Immature natural killer cell (primary cell): ENCODE results near the gene PDE4D. TPM values are rescaled to one million over a fixed set of nuclear protein-coding genes. Genes with fewer than 3 reads are reported as not detected.

Experiments
- DNase-seq, 3 donors: peaks; one replicate each; pipeline ENCODE4 v3.0.0; 2022; ENCODE audit warnings: mixed read lengths in 1 of 3
- H3K27ac Mint-ChIP-seq, 6 donors: one replicate each; pipeline ENCODE4 v1.8.0; 2020; ENCODE audit warnings: mixed read lengths in 6 of 6, mild to moderate bottlenecking in 5 of 6, inconsistent platforms in 4 of 6, moderate library complexity in 3 of 6
- H3K27me3 Mint-ChIP-seq, 3 donors: one replicate each; pipeline ENCODE4 v1.8.0; 2020 to 2021; ENCODE audit warnings: low read depth in 3 of 3, mild to moderate bottlenecking in 3 of 3, mixed read lengths in 3 of 3, moderate library complexity in 3 of 3, inconsistent platforms in 1 of 3
- H3K36me3 Mint-ChIP-seq, 3 donors: one replicate each; pipeline ENCODE4 v1.8.0; 2020; ENCODE audit warnings: mixed read lengths in 3 of 3, inconsistent platforms in 2 of 3, mild to moderate bottlenecking in 2 of 3
- H3K4me1 Mint-ChIP-seq, 2 donors: one replicate each; pipeline ENCODE4 v1.8.0; 2020; ENCODE audit warnings: inconsistent platforms in 2 of 2, mild to moderate bottlenecking in 2 of 2, mixed read lengths in 2 of 2, moderate library complexity in 1 of 2
- H3K4me3 Mint-ChIP-seq, 5 donors: one replicate each; pipeline ENCODE4 v1.8.0; 2020; ENCODE audit warnings: mild to moderate bottlenecking in 5 of 5, mixed read lengths in 5 of 5, inconsistent platforms in 3 of 5, moderate library complexity in 3 of 5
- H3K9me3 Mint-ChIP-seq, 6 donors: one replicate each; pipeline ENCODE4 v1.8.0; 2020; ENCODE audit warnings: mild to moderate bottlenecking in 6 of 6, mixed read lengths in 6 of 6, inconsistent platforms in 4 of 6, moderate library complexity in 3 of 6
- polyA plus RNA-seq, 3 donors: library from polyadenylated mRNA; unstranded; fragments of 300-500 nt; fragmentation: Illumina TruSeq; gene quantifications; one replicate each; pipeline ENCODE4 v1.2.3, GENCODE V29; 2021

The PDE4D gene
- polyA plus RNA-seq, 3 donors from 2014 or later = 10.7 to 15.4 (median 12.6) TPM

DNA sequence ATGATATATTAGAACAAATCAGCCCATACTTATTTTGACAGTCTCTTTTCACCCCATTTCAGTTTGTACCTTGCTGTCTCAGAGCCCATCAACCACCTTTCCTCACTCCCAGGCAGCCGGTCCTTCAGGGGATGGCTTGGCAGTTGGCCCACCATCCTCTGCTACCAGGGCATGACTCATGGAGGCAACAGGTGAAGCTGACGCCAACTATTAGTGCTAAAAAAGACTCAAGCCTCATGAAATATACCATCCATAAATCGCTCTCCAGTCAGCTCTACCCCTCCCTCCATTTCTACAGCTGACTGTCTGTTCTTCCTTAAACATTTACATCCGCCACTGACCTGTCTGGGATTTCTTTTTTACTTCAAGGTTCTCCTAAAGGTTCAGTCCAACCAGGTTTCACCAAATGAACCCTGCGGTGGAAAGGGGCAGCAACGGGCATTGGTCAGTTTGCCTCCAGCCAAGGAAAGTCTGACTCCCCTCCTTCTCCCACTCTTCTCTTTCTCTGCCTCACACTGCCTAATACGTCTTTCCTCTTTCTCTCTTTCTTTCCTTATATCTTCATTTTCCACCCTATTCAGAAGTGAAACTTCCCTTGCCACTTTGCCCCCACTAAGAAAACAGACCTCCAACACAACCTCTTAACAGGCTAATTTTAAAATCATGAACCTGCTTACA lies 871.5 kb downstream of the PDE4D start:
- peaks cover 61 to 74% of the 10 kb centered on the region in 2 donors for H3K4me1 Mint-ChIP-seq
- H3K9me3 Mint-ChIP-seq = no peaks in the 10 kb centered on the region
- peaks cover 0 to 26% (median 5%) of the 10 kb centered on the region in 3 donors for H3K36me3 Mint-ChIP-seq
- no peak for DNase-seq
- H3K27ac Mint-ChIP-seq = peak overlapping the region in 4 of 6 donors; percentile 5 to 80 (median 35)
- H3K4me3 Mint-ChIP-seq = no peak overlapping the region
- peaks cover 0 to 6% (median 5%) of the 10 kb centered on the region in 3 donors for H3K27me3 Mint-ChIP-seq

DNA sequence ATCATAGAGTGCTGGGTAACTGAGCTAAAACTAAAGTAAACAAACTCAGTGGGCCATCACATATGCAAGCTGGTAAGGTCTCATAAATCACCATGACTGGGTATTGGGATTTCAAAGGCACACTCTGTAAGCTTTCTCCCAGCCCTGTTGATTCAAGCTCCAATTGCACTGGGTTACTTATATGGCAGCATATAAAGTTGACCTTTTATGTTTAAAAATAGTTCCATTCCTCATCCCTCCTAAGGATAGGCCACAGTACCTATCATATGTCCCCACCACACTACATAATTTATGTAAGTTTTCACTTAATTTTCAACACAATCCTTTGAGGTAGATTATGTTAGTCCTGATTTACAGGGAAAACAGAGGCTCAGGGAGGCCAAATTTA lies 872.2 kb downstream of the PDE4D start:
- DNase-seq = no peak
- peaks cover 62 to 74% of the 10 kb centered on the region in 2 donors for H3K4me1 Mint-ChIP-seq
- no peak overlapping the region for H3K27ac Mint-ChIP-seq
- H3K4me3 Mint-ChIP-seq = no peak overlapping the region
- peaks cover 0 to 33% (median 11%) of the 10 kb centered on the region in 3 donors for H3K36me3 Mint-ChIP-seq
- peaks cover 0 to 6% (median 5%) of the 10 kb centered on the region in 3 donors for H3K27me3 Mint-ChIP-seq
- H3K9me3 Mint-ChIP-seq = no peaks in the 10 kb centered on the region

- no peak for DNase-seq
- peaks cover 0 to 6% (median 5%) of the 10 kb centered on the region in 3 donors for H3K27me3 Mint-ChIP-seq
- H3K4me3 Mint-ChIP-seq = no peak overlapping the region
- peaks cover 0 to 3% (median 0%) of the 10 kb centered on the region in 6 donors for H3K9me3 Mint-ChIP-seq
- peaks cover 60 to 71% of the 10 kb centered on the region in 2 donors for H3K4me1 Mint-ChIP-seq
- H3K27ac Mint-ChIP-seq = peak overlapping the region in 3 of 6 donors; percentile 36 to 46 (median 46)
- peaks cover 0 to 37% (median 11%) of the 10 kb centered on the region in 3 donors for H3K36me3 Mint-ChIP-seq
Observed at GRCh38 chr5:59020611-59021285, 872.8 kb downstream of the PDE4D start.

DNA sequence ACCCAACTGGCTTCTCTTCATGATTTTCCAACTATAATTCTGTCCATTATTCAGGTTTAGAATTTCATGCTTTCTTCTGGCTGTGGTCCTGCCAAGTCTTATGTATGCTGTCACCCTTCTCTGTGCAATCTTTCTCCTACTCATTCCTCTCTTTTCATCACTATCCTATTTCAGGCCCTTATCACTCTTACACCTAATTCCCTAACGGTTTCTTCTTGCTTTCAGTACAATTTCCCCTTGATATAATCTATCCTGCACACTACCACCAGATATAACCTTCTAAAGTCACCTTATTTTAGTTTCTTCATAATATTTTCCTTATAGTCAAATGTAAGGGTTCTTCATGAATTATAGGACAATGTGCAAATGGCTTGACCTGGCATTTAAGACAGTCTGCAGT lies 874.4 kb downstream of the PDE4D start:
- peaks cover 0 to 6% (median 5%) of the 10 kb centered on the region in 3 donors for H3K27me3 Mint-ChIP-seq
- peaks cover 0 to 4% (median 0%) of the 10 kb centered on the region in 6 donors for H3K9me3 Mint-ChIP-seq
- no peak for DNase-seq
- peak overlapping the region in 2 of 6 donors; percentile 2 to 6 for H3K27ac Mint-ChIP-seq
- no peak overlapping the region for H3K4me3 Mint-ChIP-seq
- H3K4me1 Mint-ChIP-seq = peaks cover 60 to 66% of the 10 kb centered on the region in 2 donors
- H3K36me3 Mint-ChIP-seq = peaks cover 0 to 25% (median 16%) of the 10 kb centered on the region in 3 donors

GRCh38 chr5:59016925-59017324 lies 876.6 kb downstream of the PDE4D start:
- Mint-ChIP-seq H3K27ac (peak overlapping the region in 2 of 6 donors; percentile 7 to 26), H3K27me3 (peaks cover 0 to 6% (median 3%) of the 10 kb centered on the region in 3 donors), H3K36me3 (peaks cover 10 to 31% (median 28%) of the 10 kb centered on the region in 3 donors), H3K9me3 (peaks cover 0 to 8% (median 5%) of the 10 kb centered on the region in 6 donors), H3K4me1 (peaks cover 67 to 74% of the 10 kb centered on the region in 2 donors), H3K4me3 (no peak overlapping the region)
- DNase-seq = no peak

GRCh38 chr5:59008816-59009473 lies 884.6 kb downstream of the PDE4D start:
- H3K36me3 Mint-ChIP-seq = peaks cover 17 to 21% (median 20%) of the 10 kb centered on the region in 3 donors
- H3K4me3 Mint-ChIP-seq = peak overlapping the region in 2 of 5 donors; percentile 36 to 56
- H3K27ac Mint-ChIP-seq = peak overlapping the region in 5 of 6 donors; percentile 42 to 66 (median 63)
- DNase-seq = no peak
- H3K9me3 Mint-ChIP-seq = peaks cover 5 to 16% (median 11%) of the 10 kb centered on the region in 6 donors
- peaks cover 57 to 78% of the 10 kb centered on the region in 2 donors for H3K4me1 Mint-ChIP-seq
- peaks cover 2 to 18% (median 14%) of the 10 kb centered on the region in 3 donors for H3K27me3 Mint-ChIP-seq

DNA sequence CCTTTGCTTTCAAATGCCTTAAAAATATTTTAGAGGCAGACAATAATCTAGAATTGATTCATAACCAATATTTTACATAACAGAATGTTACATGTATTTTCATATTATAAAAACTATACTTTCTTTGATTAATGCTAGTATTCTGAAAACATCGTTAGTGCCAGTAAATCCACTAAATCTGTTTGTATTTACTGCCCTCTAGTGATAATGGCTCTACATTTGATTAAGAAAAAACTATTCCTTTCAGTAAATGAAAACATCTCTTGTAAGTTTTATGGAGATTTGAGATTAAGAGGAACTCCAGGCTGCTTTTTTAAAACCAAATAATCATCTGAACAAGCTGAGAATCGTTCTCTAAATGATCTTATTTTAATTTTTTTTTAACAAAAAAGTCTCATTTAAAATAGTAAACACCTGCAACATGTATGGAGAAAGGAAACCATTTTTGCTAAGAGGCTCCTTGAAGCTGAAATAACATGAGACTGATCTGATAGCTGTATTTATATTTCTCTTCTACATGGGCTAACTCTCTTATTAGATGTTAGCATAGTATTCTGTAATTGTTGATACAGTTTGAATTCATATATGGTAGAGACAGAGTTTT lies 886.0 kb downstream of the PDE4D start:
- peak in 2 of 3 donors; percentile 19 to 24 for DNase-seq
- peaks cover 2 to 13% (median 13%) of the 10 kb centered on the region in 3 donors for H3K27me3 Mint-ChIP-seq
- peak overlapping the region; percentile 29 to 63 (median 44) for H3K27ac Mint-ChIP-seq
- peaks cover 53 to 78% of the 10 kb centered on the region in 2 donors for H3K4me1 Mint-ChIP-seq
- no peak overlapping the region for H3K4me3 Mint-ChIP-seq
- peaks cover 12 to 16% (median 14%) of the 10 kb centered on the region in 3 donors for H3K36me3 Mint-ChIP-seq
- H3K9me3 Mint-ChIP-seq = peaks cover 4 to 14% (median 10%) of the 10 kb centered on the region in 6 donors

DNA sequence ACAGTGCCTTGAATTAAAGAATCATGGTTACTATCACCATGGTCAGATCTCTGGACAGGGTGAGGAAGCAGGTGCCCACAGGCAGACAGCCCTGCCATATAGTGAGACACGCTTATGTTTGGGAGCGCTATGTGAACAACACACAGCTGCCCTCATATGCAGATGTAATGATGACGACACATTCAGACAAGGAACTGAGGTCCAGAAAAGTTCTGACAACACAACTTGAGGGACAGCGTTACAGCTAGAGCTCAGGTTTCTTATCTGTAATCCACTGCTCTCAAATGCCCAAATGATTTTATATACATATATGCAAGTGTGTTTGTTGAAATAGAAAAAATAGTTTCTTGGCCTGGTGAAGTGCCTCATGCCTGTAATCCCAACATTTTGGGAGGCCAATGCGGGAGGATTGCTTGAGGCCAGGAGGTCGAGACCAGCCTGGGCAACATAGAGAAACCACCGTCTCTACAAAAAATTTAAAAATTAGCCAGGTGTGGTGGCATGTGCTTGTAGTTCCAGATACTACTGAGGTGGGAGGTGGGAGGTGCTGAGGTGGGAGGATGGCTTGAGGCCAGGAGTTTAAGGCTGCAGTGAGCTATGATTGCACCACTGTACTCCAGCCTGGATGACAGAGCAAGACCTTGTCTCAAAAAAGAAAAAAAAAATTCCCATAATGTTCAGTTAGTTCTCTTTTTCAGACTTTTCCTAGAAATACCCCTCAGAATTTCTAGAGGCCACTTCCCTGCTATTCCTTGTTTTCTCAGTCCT lies 887.4 kb downstream of the PDE4D start:
- Mint-ChIP-seq H3K4me3 (no peak overlapping the region), H3K4me1 (peaks cover 63 to 86% of the 10 kb centered on the region in 2 donors), H3K36me3 (peaks cover 0 to 4% (median 1%) of the 10 kb centered on the region in 3 donors), H3K27me3 (peaks cover 2 to 12% (median 11%) of the 10 kb centered on the region in 3 donors), H3K9me3 (peaks cover 0 to 8% (median 1%) of the 10 kb centered on the region in 6 donors), H3K27ac (peak overlapping the region in 1 of 6 donors; percentile 16)
- DNase-seq = no peak

- no peak for DNase-seq
- Mint-ChIP-seq H3K4me1 (peaks cover 58 to 94% of the 10 kb centered on the region in 2 donors), H3K27me3 (peaks cover 3 to 14% (median 13%) of the 10 kb centered on the region in 3 donors), H3K27ac (no peak overlapping the region), H3K9me3 (no peaks in the 10 kb centered on the region), H3K4me3 (no peak overlapping the region), H3K36me3 (no peaks in the 10 kb centered on the region)
Observed at GRCh38 chr5:59003641-59004040, 889.9 kb downstream of the PDE4D start.

- Mint-ChIP-seq H3K27ac (peak overlapping the region in 1 of 6 donors; percentile 1), H3K4me1 (peaks cover 54 to 91% of the 10 kb centered on the region in 2 donors), H3K36me3 (no peaks in the 10 kb centered on the region), H3K27me3 (peaks cover 3 to 14% (median 13%) of the 10 kb centered on the region in 3 donors), H3K9me3 (no peaks in the 10 kb centered on the region), H3K4me3 (peak overlapping the region in 1 of 5 donors; percentile 1)
- no peak for DNase-seq
Observed at GRCh38 chr5:59003124-59003523, 890.4 kb downstream of the PDE4D start.

- Mint-ChIP-seq H3K27me3 (peaks cover 3 to 13% (median 11%) of the 10 kb centered on the region in 3 donors), H3K27ac (no peak overlapping the region), H3K9me3 (no peaks in the 10 kb centered on the region), H3K4me3 (no peak overlapping the region), H3K36me3 (no peaks in the 10 kb centered on the region), H3K4me1 (peaks cover 49 to 86% of the 10 kb centered on the region in 2 donors)
- no peak for DNase-seq
Observed at GRCh38 chr5:59002162-59002825, 891.2 kb downstream of the PDE4D start.

GRCh38 chr5:59001716-59002115 lies 891.8 kb downstream of the PDE4D start:
- Mint-ChIP-seq H3K4me1 (peaks cover 49 to 86% of the 10 kb centered on the region in 2 donors), H3K27ac (peak overlapping the region in 3 of 6 donors; percentile 10 to 44 (median 10)), H3K9me3 (no peaks in the 10 kb centered on the region), H3K27me3 (peaks cover 3 to 12% (median 11%) of the 10 kb centered on the region in 3 donors), H3K4me3 (no peak overlapping the region), H3K36me3 (no peaks in the 10 kb centered on the region)
- no peak for DNase-seq
